Smooth muscle cell of the coronary artery (primary cell): ENCODE measurements around the gene CUZD1. TPM values are rescaled to one million over a fixed set of nuclear protein-coding genes. Genes with fewer than 3 reads are reported as not detected.

Source experiments
- total RNA-seq: library from RNA; depleted of rRNA; stranded (reverse); fragments of >200 nt; gene quantifications from 2 replicates; pipeline ENCODE4 v1.2.3, GENCODE V29; 2014; ENCODE audit warnings: low replicate concordance

The CUZD1 gene
- total RNA-seq, result 0.30 and 0.47 TPM in 2 replicates

DNA sequence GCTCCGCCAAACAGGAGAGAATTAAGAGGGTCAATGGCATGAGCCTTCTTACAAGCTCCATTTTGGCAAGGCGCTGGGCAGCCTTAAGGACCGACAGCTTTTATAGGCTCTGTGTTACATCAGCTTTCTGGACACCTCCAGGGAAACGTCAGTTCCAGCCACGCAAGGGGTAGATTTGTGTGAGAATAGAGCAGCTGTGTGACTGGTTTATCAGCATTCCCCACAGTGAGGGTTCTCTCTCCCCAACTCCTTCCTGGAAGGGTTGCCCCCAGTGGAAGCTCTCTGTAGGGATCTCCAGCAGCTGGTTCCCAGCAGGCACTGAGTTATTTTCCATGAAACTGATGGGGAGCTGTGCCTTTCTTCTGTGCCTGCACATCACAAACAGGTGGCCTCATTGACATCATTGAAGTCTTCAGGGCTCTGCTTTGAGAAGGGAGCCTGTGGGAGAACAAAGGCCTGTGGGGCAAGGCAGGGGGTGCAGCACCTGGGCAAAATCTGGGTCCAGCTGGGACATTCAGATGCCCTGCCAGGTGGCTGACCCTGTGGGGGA lies at the start of gene CUZD1:
CUZD1 (minus strand) TSS at position 75 of the 550 bp plus-strand sequence; CDS start at position 61, 14 bp downstream.

DNA sequence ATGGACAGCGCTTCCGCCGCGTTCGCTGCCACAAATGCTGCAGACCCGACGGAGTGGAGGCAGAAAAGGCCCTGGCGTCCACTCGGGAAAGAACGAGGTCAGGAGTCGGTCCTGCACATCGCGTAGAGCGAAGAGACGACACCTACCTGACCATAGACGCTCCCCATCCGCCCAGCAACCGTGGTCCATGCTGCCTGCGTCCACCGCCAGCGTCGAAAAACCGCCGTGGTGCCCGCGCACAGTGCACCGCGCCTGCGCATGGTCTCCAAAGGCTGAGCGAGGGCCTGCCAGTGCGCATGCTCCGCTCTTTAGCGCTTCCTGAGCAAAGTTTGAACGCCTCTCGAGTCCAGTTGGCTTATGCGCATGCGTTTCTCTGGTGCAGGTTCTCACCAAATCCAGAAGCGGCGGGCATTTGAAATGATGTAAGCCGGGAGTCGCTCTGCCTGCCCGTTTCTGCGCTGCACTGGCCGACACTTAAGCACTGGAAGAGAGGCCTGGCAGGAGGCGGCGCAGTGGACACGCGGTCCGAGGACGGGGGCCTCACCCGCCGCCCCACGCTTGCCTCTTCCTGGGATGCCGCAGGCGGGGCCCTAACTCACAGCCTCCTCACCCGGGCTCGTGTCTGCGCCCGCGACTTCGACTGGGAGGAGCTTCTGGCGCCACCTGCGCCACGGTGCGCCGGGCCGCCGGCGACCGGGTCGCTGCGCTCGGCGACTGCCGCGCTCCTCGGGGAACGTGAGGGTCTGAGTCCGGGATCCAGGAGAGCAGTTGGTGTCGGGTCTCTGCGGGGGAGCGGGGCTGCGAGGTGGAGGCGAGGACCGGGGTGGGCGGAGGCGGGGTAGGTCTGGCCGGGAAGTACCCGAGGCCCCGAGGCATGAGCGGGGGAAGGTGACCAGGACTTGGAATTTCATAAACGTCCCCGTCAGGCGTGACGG lies 33.9 kb upstream of the CUZD1 start, which contains the start of gene FAM24B:
FAM24B (minus strand) TSS at position 243 of the 935 bp plus-strand sequence. CDS start 29,066 bp downstream, outside the sequence.

Other genes starting within 250 kb of the CUZD1 start
- gene C10orf120, start 146.0 kb downstream of the CUZD1 start, total RNA-seq, result not detected in 2 replicates
- gene FAM24B, start 33.7 kb upstream of the CUZD1 start, total RNA-seq, result 3.8 and 4.3 TPM in 2 replicates
- not detected in 2 replicates for gene FAM24A, start 64.8 kb upstream of the CUZD1 start, total RNA-seq
- gene C10orf88, start 108.4 kb upstream of the CUZD1 start, total RNA-seq, result 6.1 and 12.2 TPM in 2 replicates
- gene PSTK, start 134.5 kb upstream of the CUZD1 start, total RNA-seq, result 2.7 and 5.5 TPM in 2 replicates
- gene IKZF5, start 162.9 kb upstream of the CUZD1 start, total RNA-seq, result 1.1 and 2.2 TPM in 2 replicates
- gene ACADSB, start 163.1 kb upstream of the CUZD1 start, total RNA-seq, result 3.5 and 5.4 TPM in 2 replicates